ENCODE data around the gene PPP2R3C.
"Not testable (repeated sequence)": the region's sequence is repeated elsewhere in the genome, so short reads cannot be mapped to it uniquely, and the experiment has no call there.

Gene PPP2R3C

DNA sequence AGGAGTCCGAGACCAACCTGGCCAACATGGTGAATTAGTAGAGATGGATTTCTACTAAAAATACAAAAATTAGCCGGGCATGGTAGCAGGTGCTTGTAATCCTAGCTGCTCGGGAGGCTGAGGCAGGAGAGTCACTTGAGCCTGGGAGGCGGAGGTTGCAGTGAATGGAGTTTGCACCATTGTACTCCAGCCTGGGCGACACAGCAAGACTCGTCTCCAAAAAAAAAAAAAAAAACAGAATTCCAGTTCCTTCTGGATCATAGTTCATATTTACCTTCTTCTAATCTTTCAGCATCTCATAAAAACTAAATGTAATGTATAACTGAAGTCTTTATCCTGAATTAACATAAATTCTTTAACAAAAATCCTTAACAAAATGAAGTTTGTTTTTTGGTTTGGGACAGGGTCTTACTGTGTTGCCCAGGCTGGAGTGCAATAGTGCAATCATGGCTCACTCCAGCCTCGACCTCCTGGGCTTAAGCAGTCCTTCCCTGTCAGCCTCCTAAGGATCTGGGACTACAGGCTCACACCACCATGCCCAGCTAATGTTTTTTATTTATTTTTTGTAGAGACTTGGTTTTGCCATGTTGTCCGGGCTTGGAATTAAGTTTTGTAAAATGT, 38.1 kb downstream of the PPP2R3C start:
- peaks cover 59% of the 10 kb centered on the region for H3K36me3 ChIP-seq (ENCODE audit: insufficient read depth, low read length)
- H3K9me3 ChIP-seq (replicated peaks; ENCODE audit: low read length) = no peaks in the 10 kb centered on the region
- H3K4me3 ChIP-seq (ENCODE audit: low read length) = no peak overlapping the region
- no peaks in the 10 kb centered on the region for H3K27me3 ChIP-seq (ENCODE audit: control insufficient read depth, insufficient read depth, low read length)
- H3K4me1 ChIP-seq (ENCODE audit: control insufficient read depth, insufficient read depth, low read length) = no peaks in the 10 kb centered on the region
- H3K9ac ChIP-seq (ENCODE audit: low read depth, low read length) = no peak overlapping the region
- no peak overlapping the region for H3K4me2 ChIP-seq (ENCODE audit: low read length)

DNA sequence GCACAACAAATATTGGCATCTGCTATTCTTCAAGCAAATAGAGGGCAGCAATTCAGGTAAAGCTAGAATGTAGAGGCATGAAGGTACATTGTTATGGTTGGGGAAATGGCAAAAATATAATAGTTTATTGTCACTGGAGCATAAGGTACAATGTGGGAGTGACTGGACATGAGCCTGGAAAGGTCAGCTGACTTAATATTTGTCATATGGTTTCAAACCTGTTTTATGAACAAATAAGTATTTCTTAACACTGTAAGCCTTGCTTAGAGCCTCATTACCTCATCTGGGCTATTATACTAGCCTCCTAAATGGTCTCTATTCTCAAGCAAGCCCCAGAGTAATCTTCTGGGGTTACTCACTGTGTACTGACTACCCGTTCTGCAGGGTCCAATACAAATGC, 42.0 kb downstream of the PPP2R3C start:
- Histone ChIP-seq H3K4me3 (ENCODE audit: low read length) (no peak overlapping the region), H3K4me1 (ENCODE audit: control insufficient read depth, insufficient read depth, low read length) (no peaks in the 10 kb centered on the region), H3K9ac (ENCODE audit: low read depth, low read length) (no peak overlapping the region), H3K9me3 (replicated peaks; ENCODE audit: low read length) (no peaks in the 10 kb centered on the region), H3K4me2 (ENCODE audit: low read length) (no peak overlapping the region), H3K27me3 (ENCODE audit: control insufficient read depth, insufficient read depth, low read length) (no peaks in the 10 kb centered on the region), H3K36me3 (ENCODE audit: insufficient read depth, low read length) (peaks cover 41% of the 10 kb centered on the region)

DNA sequence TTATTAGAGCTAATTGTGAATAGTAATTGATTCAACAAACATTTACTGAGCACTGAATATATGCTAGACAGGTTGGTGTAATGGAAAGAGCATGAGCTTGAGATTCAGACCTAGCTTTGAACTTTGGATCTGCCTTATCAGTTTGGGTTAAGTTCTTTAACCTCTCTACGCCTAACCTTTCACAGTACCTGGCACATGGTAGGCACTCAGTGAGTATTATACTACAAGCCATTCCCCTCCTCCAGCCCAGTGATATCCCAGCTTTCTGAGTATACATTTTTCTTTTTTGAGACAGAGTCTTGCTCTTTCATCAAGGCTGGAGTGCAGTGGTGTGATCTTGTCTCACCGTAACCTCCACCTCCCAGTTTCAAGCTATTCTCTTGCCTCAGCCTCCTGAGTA, 43.7 kb downstream of the PPP2R3C start:
- H3K9ac ChIP-seq (ENCODE audit: low read depth, low read length) = no peak overlapping the region
- H3K4me2 ChIP-seq (ENCODE audit: low read length) = no peak overlapping the region
- H3K4me1 ChIP-seq (ENCODE audit: control insufficient read depth, insufficient read depth, low read length) = no peaks in the 10 kb centered on the region
- H3K9me3 ChIP-seq (replicated peaks; ENCODE audit: low read length) = no peaks in the 10 kb centered on the region
- peaks cover 39% of the 10 kb centered on the region for H3K36me3 ChIP-seq (ENCODE audit: insufficient read depth, low read length)
- H3K4me3 ChIP-seq (ENCODE audit: low read length) = no peak overlapping the region
- H3K27me3 ChIP-seq (ENCODE audit: control insufficient read depth, insufficient read depth, low read length) = no peaks in the 10 kb centered on the region

DNA sequence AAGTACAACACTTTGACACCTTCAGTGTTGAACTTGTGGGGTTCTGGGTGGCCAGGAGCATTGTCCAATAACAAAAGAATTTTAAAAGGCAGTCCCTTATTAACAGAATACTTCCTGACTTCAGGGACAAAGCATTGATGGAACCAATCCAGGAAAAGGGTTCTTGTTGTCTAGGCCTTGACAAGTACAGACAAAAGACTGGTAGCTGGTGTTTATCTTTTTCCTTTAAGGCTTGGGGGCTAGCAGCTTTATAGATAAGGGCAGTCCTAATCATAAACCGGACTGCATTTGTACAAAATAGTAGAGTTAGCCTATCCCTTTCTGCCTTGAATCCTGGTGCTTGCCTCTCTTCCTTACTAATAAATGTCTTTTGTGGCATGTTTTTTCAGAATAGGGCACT, 48.3 kb downstream of the PPP2R3C start:
- H3K4me3 ChIP-seq (ENCODE audit: low read length) = no peak overlapping the region
- H3K9ac ChIP-seq (ENCODE audit: low read depth, low read length) = no peak overlapping the region
- no peak overlapping the region for H3K4me2 ChIP-seq (ENCODE audit: low read length)
- no peaks in the 10 kb centered on the region for H3K27me3 ChIP-seq (ENCODE audit: control insufficient read depth, insufficient read depth, low read length)
- peaks cover 28% of the 10 kb centered on the region for H3K36me3 ChIP-seq (ENCODE audit: insufficient read depth, low read length)
- H3K9me3 ChIP-seq (replicated peaks; ENCODE audit: low read length) = no peaks in the 10 kb centered on the region
- no peaks in the 10 kb centered on the region for H3K4me1 ChIP-seq (ENCODE audit: control insufficient read depth, insufficient read depth, low read length)

DNA sequence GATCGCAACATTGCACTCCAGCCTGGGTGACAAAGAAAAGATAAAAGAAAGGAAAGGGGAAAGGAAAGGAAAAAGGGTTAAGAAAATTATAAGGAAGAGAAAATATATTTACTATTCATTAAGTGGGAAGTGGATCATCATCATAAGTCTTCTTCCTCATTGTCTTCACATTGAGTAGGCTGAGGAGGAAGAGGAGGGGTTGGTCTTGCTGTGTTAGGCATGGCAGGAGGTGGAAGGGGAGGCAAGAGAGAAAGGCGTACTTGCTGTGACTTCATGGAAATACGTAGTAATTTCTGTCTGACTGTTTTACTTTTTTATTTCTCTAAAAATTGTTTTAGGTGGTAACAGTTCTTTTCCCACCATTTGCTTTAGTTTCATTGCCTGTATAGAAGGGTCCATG, 49.6 kb downstream of the PPP2R3C start:
- H3K4me2 ChIP-seq (ENCODE audit: low read length) = no peak overlapping the region
- no peak overlapping the region for H3K9ac ChIP-seq (ENCODE audit: low read depth, low read length)
- no peaks in the 10 kb centered on the region for H3K4me1 ChIP-seq (ENCODE audit: control insufficient read depth, insufficient read depth, low read length)
- H3K9me3 ChIP-seq (replicated peaks; ENCODE audit: low read length) = no peaks in the 10 kb centered on the region
- H3K36me3 ChIP-seq (ENCODE audit: insufficient read depth, low read length) = peaks cover 29% of the 10 kb centered on the region
- no peak overlapping the region for H3K4me3 ChIP-seq (ENCODE audit: low read length)
- no peaks in the 10 kb centered on the region for H3K27me3 ChIP-seq (ENCODE audit: control insufficient read depth, insufficient read depth, low read length)

DNA sequence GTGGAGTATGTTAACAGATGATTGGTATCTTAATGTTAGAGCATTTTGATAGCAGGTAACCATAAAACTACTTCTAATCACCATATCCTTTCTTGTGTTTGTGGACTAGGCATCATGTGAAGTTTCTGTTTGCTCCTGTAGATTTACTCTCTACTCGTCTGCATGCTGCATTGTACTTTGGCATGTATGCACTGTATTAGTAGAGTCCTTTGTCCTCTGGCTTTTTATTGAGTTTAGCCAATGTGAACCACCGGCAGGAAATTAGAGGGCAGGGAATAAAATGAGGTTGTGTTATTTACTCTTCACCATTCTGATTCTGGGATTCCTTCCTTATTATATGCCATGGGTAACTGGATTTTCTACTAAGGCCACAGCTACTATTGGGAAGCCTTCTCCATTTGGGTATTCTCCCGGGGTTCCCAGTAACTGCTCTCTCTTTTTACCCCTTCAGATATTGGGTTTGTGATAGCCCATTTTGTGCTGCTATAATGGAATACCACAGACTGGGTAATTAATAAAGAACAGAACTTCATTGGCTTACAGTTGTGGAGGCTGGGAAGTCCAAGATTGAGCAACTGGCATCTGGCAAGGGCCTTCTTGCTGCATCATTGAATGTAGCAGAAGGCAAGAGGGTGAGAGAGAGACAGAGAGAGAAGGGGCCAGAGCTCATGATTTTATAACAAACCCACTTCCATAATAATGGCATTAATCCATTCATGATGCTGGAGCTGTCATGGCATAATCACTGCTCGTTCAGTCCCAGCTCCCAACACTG, 53.4 kb downstream of the PPP2R3C start:
- Histone ChIP-seq H3K36me3 (ENCODE audit: insufficient read depth, low read length) (peaks cover 21% of the 10 kb centered on the region), H3K9ac (ENCODE audit: low read depth, low read length) (no peak overlapping the region), H3K4me1 (ENCODE audit: control insufficient read depth, insufficient read depth, low read length) (no peaks in the 10 kb centered on the region), H3K4me3 (ENCODE audit: low read length) (no peak overlapping the region), H3K4me2 (ENCODE audit: low read length) (no peak overlapping the region), H3K27me3 (ENCODE audit: control insufficient read depth, insufficient read depth, low read length) (no peaks in the 10 kb centered on the region), H3K9me3 (replicated peaks; ENCODE audit: low read length) (no peaks in the 10 kb centered on the region)

DNA sequence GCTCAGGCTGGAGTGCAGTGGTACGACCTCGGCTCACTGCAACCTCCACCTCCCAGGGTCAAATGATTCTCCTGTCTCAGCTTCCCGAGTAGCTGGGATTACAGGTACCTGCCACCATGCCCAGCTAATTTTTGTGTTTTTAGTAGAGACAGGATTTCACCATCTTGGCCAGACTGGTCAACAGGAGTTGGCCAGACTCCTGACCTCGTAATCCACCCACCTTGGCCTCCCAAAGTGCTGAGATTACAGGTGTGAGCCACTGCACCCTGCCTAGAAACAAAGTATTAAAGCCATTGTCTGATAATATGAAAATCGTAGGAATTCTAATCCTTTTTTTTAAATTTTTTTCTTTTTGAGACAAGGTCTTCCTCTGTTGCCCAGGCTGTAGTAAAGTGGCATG, 56.1 kb downstream of the PPP2R3C start:
- not testable (repeated sequence) for H3K4me1 ChIP-seq (ENCODE audit: control insufficient read depth, insufficient read depth, low read length); H3K27me3 ChIP-seq (ENCODE audit: control insufficient read depth, insufficient read depth, low read length); H3K4me2 ChIP-seq (ENCODE audit: low read length); H3K9ac ChIP-seq (ENCODE audit: low read depth, low read length); H3K9me3 ChIP-seq (replicated peaks; ENCODE audit: low read length); H3K4me3 ChIP-seq (ENCODE audit: low read length)
- peaks cover 20% of the 10 kb centered on the region for H3K36me3 ChIP-seq (ENCODE audit: insufficient read depth, low read length)

DNA sequence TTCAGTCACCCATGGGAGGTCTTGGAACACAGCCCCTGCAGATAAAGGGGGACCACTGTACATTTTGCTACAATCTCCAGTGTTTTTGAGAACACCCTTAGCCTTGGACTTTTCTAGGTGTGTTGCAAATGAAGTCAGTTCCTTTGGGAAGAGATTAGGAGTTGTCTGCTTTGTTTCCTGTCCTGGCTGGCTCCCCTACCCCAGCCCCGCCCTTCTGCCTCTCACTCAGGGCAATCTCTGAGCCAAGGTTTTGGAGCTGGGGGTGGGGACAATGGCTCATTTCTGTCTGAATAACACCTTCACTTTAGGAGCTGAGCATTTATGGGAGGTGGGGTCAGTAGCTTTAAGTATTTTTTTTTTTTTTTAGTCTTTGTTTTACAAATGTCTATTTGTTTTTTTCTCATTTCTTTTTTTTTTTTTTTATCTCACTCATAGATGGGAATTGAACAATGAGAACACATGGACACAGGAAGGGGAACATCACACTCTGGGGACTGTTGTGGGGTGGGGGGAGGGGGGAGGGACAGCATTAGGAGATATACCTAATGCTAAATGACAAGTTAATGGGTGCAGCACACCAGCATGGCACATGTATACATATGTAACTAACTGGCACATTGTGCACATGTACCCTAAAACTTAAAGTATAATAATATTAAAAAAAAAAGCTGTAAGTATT, 60.5 kb downstream of the PPP2R3C start:
- Histone ChIP-seq H3K36me3 (ENCODE audit: insufficient read depth, low read length) (peaks cover 27% of the 10 kb centered on the region), H3K4me2 (ENCODE audit: low read length) (peak overlapping the region; percentile 52)
- not testable (repeated sequence) for H3K27me3 ChIP-seq (ENCODE audit: control insufficient read depth, insufficient read depth, low read length); H3K4me1 ChIP-seq (ENCODE audit: control insufficient read depth, insufficient read depth, low read length); H3K9ac ChIP-seq (ENCODE audit: low read depth, low read length); H3K4me3 ChIP-seq (ENCODE audit: low read length); H3K9me3 ChIP-seq (replicated peaks; ENCODE audit: low read length)

DNA sequence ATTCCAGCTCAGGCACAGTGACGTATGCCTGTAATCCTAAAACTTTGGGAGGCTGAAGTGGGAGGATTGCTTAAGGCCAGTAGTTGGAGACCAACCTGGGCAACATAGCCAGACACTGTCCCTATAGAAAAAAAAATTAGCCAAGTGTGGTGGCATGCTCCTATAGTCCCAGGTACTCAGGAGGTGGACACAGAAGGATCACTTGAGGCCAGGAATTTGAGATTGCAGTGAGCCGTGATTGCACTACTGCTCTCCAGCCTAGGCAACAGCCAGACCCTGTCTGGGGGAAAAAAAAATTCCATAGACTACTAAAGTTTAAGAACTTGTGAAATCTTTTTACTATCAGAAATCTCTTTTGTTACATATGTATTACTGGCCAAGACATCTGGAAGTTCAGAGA, 69.2 kb downstream of the PPP2R3C start:
- Histone ChIP-seq H3K4me3 (ENCODE audit: low read length) (no peak overlapping the region), H3K36me3 (ENCODE audit: insufficient read depth, low read length) (peaks cover 9% of the 10 kb centered on the region), H3K4me2 (ENCODE audit: low read length) (no peak overlapping the region), H3K4me1 (ENCODE audit: control insufficient read depth, insufficient read depth, low read length) (peaks cover 27% of the 10 kb centered on the region), H3K27me3 (ENCODE audit: control insufficient read depth, insufficient read depth, low read length) (no peaks in the 10 kb centered on the region), H3K9ac (ENCODE audit: low read depth, low read length) (no peak overlapping the region), H3K9me3 (replicated peaks; ENCODE audit: low read length) (no peaks in the 10 kb centered on the region)

DNA sequence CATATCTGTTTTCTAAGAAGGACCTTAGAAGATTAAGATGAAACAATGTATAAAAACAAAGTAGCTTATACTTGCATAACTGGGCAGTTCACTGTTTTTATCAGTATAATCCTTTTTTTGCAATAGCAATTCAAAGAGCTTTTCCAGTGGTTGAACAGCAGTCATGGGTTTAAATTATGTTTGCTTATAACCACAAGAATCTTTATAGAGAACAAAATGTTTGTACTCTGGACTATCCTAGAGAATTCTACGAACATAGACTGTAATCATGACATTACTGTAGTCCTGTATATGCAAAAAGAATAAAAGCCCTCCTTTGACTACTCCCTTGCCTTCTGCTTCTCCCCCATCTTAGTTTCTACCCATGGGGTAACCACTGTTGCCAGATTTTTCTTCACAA, 70.0 kb downstream of the PPP2R3C start:
- peak overlapping the region; percentile 70 for H3K4me2 ChIP-seq (ENCODE audit: low read length)
- H3K4me3 ChIP-seq (ENCODE audit: low read length) = peak overlapping the region; percentile 44
- no peaks in the 10 kb centered on the region for H3K27me3 ChIP-seq (ENCODE audit: control insufficient read depth, insufficient read depth, low read length)
- H3K36me3 ChIP-seq (ENCODE audit: insufficient read depth, low read length) = peaks cover 9% of the 10 kb centered on the region
- peak overlapping the region; percentile 77 for H3K9ac ChIP-seq (ENCODE audit: low read depth, low read length)
- peaks cover 28% of the 10 kb centered on the region for H3K4me1 ChIP-seq (ENCODE audit: control insufficient read depth, insufficient read depth, low read length)
- H3K9me3 ChIP-seq (replicated peaks; ENCODE audit: low read length) = no peaks in the 10 kb centered on the region

DNA sequence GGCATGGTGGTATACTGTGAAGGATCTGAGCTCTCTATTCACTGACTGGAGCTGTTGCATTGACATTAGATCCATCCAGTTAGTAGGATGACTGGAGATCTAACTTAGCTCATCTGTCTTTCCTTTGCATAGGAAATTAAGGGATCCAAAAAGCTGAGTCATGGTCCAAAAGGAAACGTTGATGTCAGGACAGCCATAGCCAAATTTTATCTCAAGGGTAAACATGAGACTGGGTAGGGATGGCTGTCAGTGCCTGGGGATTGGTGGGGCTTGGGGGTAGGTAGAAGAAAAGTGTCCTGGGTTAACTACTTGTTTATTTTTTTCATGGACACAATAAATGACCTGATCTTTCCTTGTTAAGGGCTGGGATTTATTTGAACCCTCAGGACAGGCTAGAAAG, 71.1 kb downstream of the PPP2R3C start:
- Histone ChIP-seq H3K9ac (ENCODE audit: low read depth, low read length) (peak overlapping the region; percentile 77), H3K4me1 (ENCODE audit: control insufficient read depth, insufficient read depth, low read length) (peaks cover 28% of the 10 kb centered on the region), H3K9me3 (replicated peaks; ENCODE audit: low read length) (no peaks in the 10 kb centered on the region), H3K4me2 (ENCODE audit: low read length) (no peak overlapping the region), H3K27me3 (ENCODE audit: control insufficient read depth, insufficient read depth, low read length) (no peaks in the 10 kb centered on the region), H3K4me3 (ENCODE audit: low read length) (no peak overlapping the region), H3K36me3 (ENCODE audit: insufficient read depth, low read length) (peaks cover 7% of the 10 kb centered on the region)
